Measurements from ENCODE around the gene SLC2A9.

GRCh38 chr4:10008609-10009005, 12.7 kb downstream of the SLC2A9 start:
- TF ChIP-seq CTCF (IDR thresholded peaks at IDR 0.05; ENCODE audit: low read depth, low read length) (no peak), EZH2phosphoT487 (IDR thresholded peaks at IDR 0.05; ENCODE audit: low read depth) (no peak)

Measured in OCI-LY3 (cell line).